HepG2 (cell line): ENCODE measurements around the gene PLA2G4A. TPM values are rescaled to one million over a fixed set of nuclear protein-coding genes. Genes with fewer than 3 reads are reported as not detected.

Experiments
- ATAC-seq: fragments of 200-7000 bp; cut with Tn5 transposase; 3 replicates; pipeline ENCODE4 v1.9.1; 2020; ENCODE audit warnings: mild to moderate bottlenecking, moderate library complexity
- BruUV-seq: library from RNA; stranded (reverse); fragments of 400-500 nt; replicated peaks from 2 replicates; lab custom pipeline; 2021; lab: Mats Ljungman, UMichigan
- CTCF ChIA-PET: fragments of 300-600 bp; formaldehyde crosslinking; extraction: SDS; loops from one replicate; lab custom pipeline; 2021; ENCODE audit warnings: low total read pairs, inconsistent platforms, low intra/inter-chr PET ratio; lab: Yijun Ruan, JAX
- POLR2A ChIA-PET: fragments of 350-600 bp; sonication (Branson Sonifier 250); formaldehyde crosslinking; loops from one replicate; lab custom pipeline; 2020; ENCODE audit warnings: antibody characterized with exemption, inconsistent platforms; lab: Yijun Ruan, JAX
- DNase-seq: peaks from one replicate; pipeline ENCODE4 v3.0.0-alpha.2; 2015; ENCODE audit warnings: low spot score
- FAIRE-seq: peaks from 3 replicates; lab custom pipeline; 2011; peaks lifted over from hg19 to GRCh38; lab: Jason Lieb, UNC
- H2AFZ ChIP-seq: one replicate; pipeline ENCODE4 v1.6.1; 2011; ENCODE audit warnings: low read length, inconsistent platforms
- H3K27ac ChIP-seq: fragments of 300-600 bp; 3 replicates; pipeline ENCODE4 v1.8.0; 2011; ENCODE audit warnings: mixed run types, mild to moderate bottlenecking, mixed read lengths, low read length, inconsistent platforms; ENCODE audit not compliant: insufficient read depth; ENCODE audit errors: extremely low read length
- H3K27me3 ChIP-seq, 2 experiments: fragments of 200-600 bp in 1 of 2; 2 replicates in 1 of 2; 3 replicates in 1 of 2; pipeline versions ENCODE4 v1.6.0 to v1.8.0; 2011; ENCODE audit warnings: low read length in 2 of 2, mild to moderate bottlenecking in 2 of 2, moderate library complexity in 2 of 2, inconsistent platforms in 1 of 2; ENCODE audit not compliant: insufficient read depth in 2 of 2, control insufficient read depth in 1 of 2
- H3K36me3 ChIP-seq, 2 experiments: fragments of 200-600 bp in 1 of 2; replicated peaks in 1 of 2; 2 replicates in 1 of 2; 3 replicates in 1 of 2; pipeline versions ENCODE4 v1.5.1 to v1.8.0; 2011; ENCODE audit warnings: low read length in 2 of 2, inconsistent platforms in 1 of 2; ENCODE audit not compliant: insufficient read depth in 2 of 2, control insufficient read depth in 1 of 2
- H3K4me1 ChIP-seq: 2 replicates; pipeline ENCODE4 v1.5.1; 2012; ENCODE audit warnings: low read length, inconsistent platforms; ENCODE audit not compliant: insufficient read depth
- H3K4me2 ChIP-seq: 2 replicates; pipeline ENCODE4 v1.6.0; 2011; ENCODE audit warnings: low read depth, low read length, inconsistent platforms
- H3K4me3 ChIP-seq, 3 experiments: fragments of 200-600 bp in 1 of 3; sonication (generic), shearing (Covaris generic) in 1 of 3; replicated peaks in 1 of 3; 2 replicates each; pipeline ENCODE4 v1.5.1; 2011 to 2016; ENCODE audit warnings: low read length in 3 of 3, inconsistent platforms in 2 of 3, low read depth in 2 of 3, mild to moderate bottlenecking in 2 of 3, control low read depth in 1 of 3, mixed read lengths in 1 of 3; ENCODE audit not compliant: insufficient read depth in 1 of 3
- H3K79me2 ChIP-seq: one replicate; pipeline ENCODE4 v1.6.1; 2011; ENCODE audit warnings: low read length, inconsistent platforms; ENCODE audit not compliant: insufficient read depth
- H3K9ac ChIP-seq: 2 replicates; pipeline ENCODE4 v1.6.0; 2011; ENCODE audit warnings: mild to moderate bottlenecking, low read depth, low read length, inconsistent platforms; ENCODE audit not compliant: insufficient read depth
- H3K9me3 ChIP-seq: 2 replicates; pipeline ENCODE4 v1.5.1; 2012; ENCODE audit warnings: mild to moderate bottlenecking, low read length
- H4K20me1 ChIP-seq: 2 replicates; pipeline ENCODE4 v1.6.0; 2011; ENCODE audit warnings: inconsistent platforms, mild to moderate bottlenecking, low read length, moderate library complexity; ENCODE audit not compliant: insufficient read depth
- AHR ChIP-seq: IDR thresholded peaks from 2 replicates; pipeline ENCODE4 v1.6.1; 2018; ENCODE audit warnings: missing genetic modification reagents, missing compliant biosample characterization
- LBX2 ChIP-seq: sonication (generic); formaldehyde crosslinking; IDR thresholded peaks from 2 replicates; pipeline ENCODE4 v1.5.0; 2020; ENCODE audit warnings: missing genetic modification reagents, mild to moderate bottlenecking, borderline replicate concordance
- NCOA5 ChIP-seq: sonication (generic); formaldehyde crosslinking; IDR thresholded peaks from 2 replicates; pipeline ENCODE4 v1.4.0; 2020; ENCODE audit warnings: missing genetic modification reagents
- PAF1 ChIP-seq: IDR thresholded peaks from 2 replicates; pipeline ENCODE4 v1.6.1; 2016; ENCODE audit warnings: missing genetic modification reagents, missing compliant biosample characterization
- RFX1 ChIP-seq: fragments of 450-650 bp; IDR thresholded peaks from 2 replicates; pipeline ENCODE4 v1.6.1; 2017
- SMYD3 ChIP-seq: sonication (generic); formaldehyde crosslinking; IDR thresholded peaks from 2 replicates; pipeline ENCODE4 v1.8.1; 2023; ENCODE audit warnings: mild to moderate bottlenecking, missing genetic modification reagents
- SYNCRIP ChIP-seq: fragments of 200-400 bp; formaldehyde crosslinking; IDR thresholded peaks from 2 replicates; pipeline ENCODE4 v1.6.1; 2018; ENCODE audit warnings: mild to moderate bottlenecking, low read depth, low read length; ENCODE audit not compliant: insufficient read depth
- TERF1 ChIP-seq: sonication (generic); formaldehyde crosslinking; IDR thresholded peaks from 2 replicates; pipeline ENCODE4 v1.8.0; 2022; ENCODE audit warnings: mild to moderate bottlenecking, missing genetic modification reagents, moderate library complexity
- THAP11 ChIP-seq: IDR thresholded peaks from 2 replicates; pipeline ENCODE4 v1.6.1; 2016; ENCODE audit warnings: missing biosample characterization, missing genetic modification reagents
- YEATS4 ChIP-seq: sonication (generic); formaldehyde crosslinking; IDR thresholded peaks from 2 replicates; pipeline ENCODE4 v1.4.0; 2020; ENCODE audit warnings: missing genetic modification reagents, borderline replicate concordance
- ZBTB14 ChIP-seq: sonication (generic); formaldehyde crosslinking; IDR thresholded peaks from 2 replicates; pipeline ENCODE4 v1.4.0; 2020; ENCODE audit warnings: missing genetic modification reagents
- ZBTB7A ChIP-seq: sonication (generic); formaldehyde crosslinking; IDR thresholded peaks from 2 replicates; pipeline ENCODE4 v1.8.0; 2022; ENCODE audit warnings: mild to moderate bottlenecking, missing genetic modification reagents
- ZFP36 ChIP-seq: fragments of 150-350 bp; IDR thresholded peaks from 2 replicates; pipeline ENCODE4 v1.6.1; 2018; ENCODE audit warnings: borderline replicate concordance, low read length, low read depth; ENCODE audit not compliant: partially characterized antibody
- ZNF292 ChIP-seq: sonication (generic); formaldehyde crosslinking; IDR thresholded peaks from 2 replicates; pipeline ENCODE4 v1.8.1; 2022; ENCODE audit warnings: mild to moderate bottlenecking, low read depth, missing genetic modification reagents, borderline replicate concordance
- ZNF337 ChIP-seq: sonication (generic); formaldehyde crosslinking; IDR thresholded peaks from 2 replicates; pipeline ENCODE4 v1.5.1; 2020; ENCODE audit warnings: missing genetic modification reagents, low read depth, mild to moderate bottlenecking, borderline replicate concordance
- ZNF562 ChIP-seq: sonication (generic); formaldehyde crosslinking; IDR thresholded peaks from 2 replicates; pipeline ENCODE4 v1.8.0; 2022; ENCODE audit warnings: missing genetic modification reagents, borderline replicate concordance
- in situ Hi-C: cut with HindIII; loops from 2 replicates; pipeline ENCODE4 v1.10.0; 2017; ENCODE audit warnings: low pct_unique_long_range_greater_than_20kb; ENCODE audit not compliant: extremely low pct_ligation_motif_present
- intact Hi-C: fragments of 100-400 bp; cut with micrococcal nuclease; formaldehyde crosslinking; loops from one replicate; pipeline ENCODE4 v1.10.0; 2022; ENCODE audit not compliant: unreplicated experiment
- polyA plus RNA-seq, 8 experiments: library from polyadenylated mRNA; depleted of rRNA in 3 of 8; stranded (reverse) in 7 of 8; unstranded in 1 of 8; fragments of >200 nt; fragmentation: Illumina TruSeq in 4 of 8; extraction: Trizol in 4 of 8; gene quantifications; 2 replicates each; pipeline versions ENCODE4 v1.2.1 to v1.2.3, GENCODE V29; 2011 to 2016; ENCODE audit warnings: low read depth in 4 of 8, missing spikeins in 1 of 8, mixed read lengths in 1 of 8; ENCODE audit not compliant: insufficient read depth in 1 of 8
- total RNA-seq, 5 experiments: library from RNA; depleted of rRNA; stranded (reverse); fragments of >200 nt; fragmentation: Illumina TruSeq; extraction: Trizol; gene quantifications; 2 replicates each; pipeline ENCODE4 v1.2.3, GENCODE V29; 2016; ENCODE audit warnings: low read depth in 1 of 5
- TF ChIP-seq, protein P1 (sequence below): sonication (generic); formaldehyde crosslinking; IDR thresholded peaks from 2 replicates; pipeline ENCODE4 v1.9.0; 2021; ENCODE audit warnings: missing genetic modification reagents, mild to moderate bottlenecking, borderline replicate concordance

PLA2G4A gene
- total and polyA plus RNA-seq, 2 of the 13 experiments (the other 11 are each of a cell fraction or from before 2014, with no cell fraction given), result not detected

DNA sequence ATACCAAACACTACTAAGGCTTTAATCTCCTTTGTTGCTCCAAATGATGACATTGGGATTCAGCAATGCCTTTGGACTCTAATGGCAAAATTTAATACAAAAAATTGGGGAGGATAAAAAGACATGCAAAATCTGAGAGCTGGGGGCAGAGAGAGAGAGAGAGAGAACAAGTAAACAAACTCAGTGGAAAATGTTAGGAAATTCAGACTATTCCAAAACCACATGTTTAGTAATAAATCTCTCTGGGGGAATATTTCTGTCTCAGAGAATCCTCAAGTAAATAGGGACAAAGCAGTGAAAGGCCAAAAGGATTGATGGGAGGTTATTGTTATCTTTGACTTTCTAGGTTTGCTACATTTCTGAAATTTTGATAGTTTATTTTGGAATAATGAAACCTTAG is 65.7 kb downstream of the PLA2G4A start:
- no peak overlapping the region for H3K9ac ChIP-seq
- no peaks in the 10 kb centered on the region for H3K9me3 ChIP-seq
- H3K36me3 ChIP-seq, result no peaks in the 10 kb centered on the region
- H3K27ac ChIP-seq, result no peak overlapping the region
- ChIA-PET POLR2A (no interaction called here), CTCF (no interaction called here)
- no peaks in the 10 kb centered on the region for H3K79me2 ChIP-seq
- BruUV-seq, result no TSS peak
- no peaks in the 10 kb centered on the region for H3K4me1 ChIP-seq
- H2AFZ ChIP-seq, result no peak overlapping the region
- H4K20me1 ChIP-seq, result no peaks in the 10 kb centered on the region
- no peak for FAIRE-seq
- no peaks in the 10 kb centered on the region for H3K27me3 ChIP-seq
- TF ChIP-seq TERF1 (CRISPR knock-in tag), result no peak
- TF ChIP-seq RFX1, result no peak
- TF ChIP-seq NCOA5 (CRISPR knock-in tag), result no peak
- no peak for TF ChIP-seq PAF1 (CRISPR knock-in tag)
- TF ChIP-seq LBX2 (CRISPR knock-in tag), result no peak
- no peak for TF ChIP-seq ZNF337
- TF ChIP-seq ZNF292, result no peak
- TF ChIP-seq ZNF562 (CRISPR knock-in tag), result no peak
- TF ChIP-seq SYNCRIP, result no peak
- no peak for TF ChIP-seq ZBTB14
- no peak for TF ChIP-seq THAP11 (CRISPR knock-in tag)
- TF ChIP-seq AHR (CRISPR knock-in tag), result no peak
- no peak for TF ChIP-seq ZFP36
- TF ChIP-seq, protein P1, sequence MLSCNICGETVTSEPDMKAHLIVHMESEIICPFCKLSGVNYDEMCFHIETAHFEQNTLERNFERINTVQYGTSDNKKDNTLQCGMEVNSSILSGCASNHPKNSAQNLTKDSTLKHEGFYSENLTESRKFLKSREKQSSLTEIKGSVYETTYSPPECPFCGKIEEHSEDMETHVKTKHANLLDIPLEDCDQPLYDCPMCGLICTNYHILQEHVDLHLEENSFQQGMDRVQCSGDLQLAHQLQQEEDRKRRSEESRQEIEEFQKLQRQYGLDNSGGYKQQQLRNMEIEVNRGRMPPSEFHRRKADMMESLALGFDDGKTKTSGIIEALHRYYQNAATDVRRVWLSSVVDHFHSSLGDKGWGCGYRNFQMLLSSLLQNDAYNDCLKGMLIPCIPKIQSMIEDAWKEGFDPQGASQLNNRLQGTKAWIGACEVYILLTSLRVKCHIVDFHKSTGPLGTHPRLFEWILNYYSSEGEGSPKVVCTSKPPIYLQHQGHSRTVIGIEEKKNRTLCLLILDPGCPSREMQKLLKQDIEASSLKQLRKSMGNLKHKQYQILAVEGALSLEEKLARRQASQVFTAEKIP (CRISPR knock-in tag), result no peak
- TF ChIP-seq YEATS4, result no peak
- TF ChIP-seq SMYD3 (CRISPR knock-in tag), result no peak
- TF ChIP-seq ZBTB7A (CRISPR knock-in tag), result no peak
- ATAC-seq, result no peak
- DNase-seq, result no peak
- H3K4me3 ChIP-seq, result no peak overlapping the region
- intact Hi-C loops (no loop called here), in situ Hi-C loops (no loop called here)
- H3K4me2 ChIP-seq, result no peak overlapping the region
